HK-2 (cell line): ENCODE data around the gene KRTAP5-6.
"Not testable (repeated sequence)": the region's sequence is repeated elsewhere in the genome, so short reads cannot be mapped to it uniquely, and the experiment has no call there.

Experiments used
- DNase-seq: peaks from one replicate; pipeline ENCODE4 v3.0.0-alpha.2; 2018; ENCODE audit not compliant: unreplicated experiment

The KRTAP5-6 gene

GRCh38 chr11:1683904-1684572, 13.0 kb upstream of the KRTAP5-6 start:
- DNase-seq, result not testable (repeated sequence)

DNA sequence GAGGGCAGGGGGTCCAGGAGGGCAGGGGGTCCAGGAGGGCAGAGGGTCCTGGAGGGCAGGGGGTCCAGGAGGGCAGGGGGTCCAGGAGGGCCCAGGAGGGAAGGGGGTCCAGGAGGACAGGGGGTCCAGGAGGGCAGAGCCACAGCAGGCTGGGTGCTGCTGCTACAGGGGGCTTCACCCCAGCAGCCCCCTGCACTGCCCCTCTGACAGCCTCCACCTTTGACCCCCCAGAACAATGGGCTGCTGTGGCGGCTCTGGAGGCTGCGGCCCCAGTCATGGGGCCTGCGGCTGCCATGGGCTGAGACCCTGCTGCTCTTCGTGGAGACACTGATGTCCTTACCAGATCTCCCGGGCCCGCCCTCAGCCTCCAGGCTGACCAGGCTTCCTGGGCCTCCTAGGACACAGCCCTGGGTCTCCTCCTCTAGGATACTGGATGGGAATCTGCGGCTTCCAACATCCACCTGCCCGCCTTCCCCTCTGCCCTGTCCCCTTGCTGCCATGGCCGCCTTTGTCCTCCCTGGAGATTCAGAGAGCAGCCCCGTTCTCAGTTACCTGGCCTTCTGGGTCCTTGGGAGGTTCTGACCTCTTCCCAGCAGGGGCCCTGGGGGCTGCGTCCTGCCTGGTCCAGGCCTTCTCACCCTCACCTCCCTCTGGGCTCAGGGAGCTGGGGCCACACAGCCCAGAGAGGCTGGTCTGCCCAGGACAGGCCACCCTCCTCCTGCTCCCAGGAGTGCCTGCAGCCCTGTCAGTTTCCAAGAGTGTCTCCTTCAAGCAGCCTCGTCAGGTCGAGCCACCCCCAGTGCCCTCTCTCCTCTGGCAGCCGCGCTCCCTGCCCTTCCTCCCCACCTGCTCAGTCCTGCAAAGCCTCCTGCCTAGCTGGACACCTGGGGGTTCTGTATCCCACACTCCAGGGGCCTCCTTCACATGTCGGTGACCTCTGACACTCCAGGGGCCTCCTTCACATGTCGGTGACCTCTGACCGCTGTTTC, 11.8 kb upstream of the KRTAP5-6 start:
- not testable (repeated sequence) for DNase-seq

GRCh38 chr11:1686220-1686619, 10.8 kb upstream of the KRTAP5-6 start:
- DNase-seq, result not testable (repeated sequence)

- not testable (repeated sequence) for DNase-seq
Observed at GRCh38 chr11:1688336-1688947, 8.6 kb upstream of the KRTAP5-6 start.

- not testable (repeated sequence) for DNase-seq
Observed at GRCh38 chr11:1689250-1690166, 7.5 kb upstream of the KRTAP5-6 start.

GRCh38 chr11:1690167-1691025, 6.6 kb upstream of the KRTAP5-6 start:
- no peak for DNase-seq

DNA sequence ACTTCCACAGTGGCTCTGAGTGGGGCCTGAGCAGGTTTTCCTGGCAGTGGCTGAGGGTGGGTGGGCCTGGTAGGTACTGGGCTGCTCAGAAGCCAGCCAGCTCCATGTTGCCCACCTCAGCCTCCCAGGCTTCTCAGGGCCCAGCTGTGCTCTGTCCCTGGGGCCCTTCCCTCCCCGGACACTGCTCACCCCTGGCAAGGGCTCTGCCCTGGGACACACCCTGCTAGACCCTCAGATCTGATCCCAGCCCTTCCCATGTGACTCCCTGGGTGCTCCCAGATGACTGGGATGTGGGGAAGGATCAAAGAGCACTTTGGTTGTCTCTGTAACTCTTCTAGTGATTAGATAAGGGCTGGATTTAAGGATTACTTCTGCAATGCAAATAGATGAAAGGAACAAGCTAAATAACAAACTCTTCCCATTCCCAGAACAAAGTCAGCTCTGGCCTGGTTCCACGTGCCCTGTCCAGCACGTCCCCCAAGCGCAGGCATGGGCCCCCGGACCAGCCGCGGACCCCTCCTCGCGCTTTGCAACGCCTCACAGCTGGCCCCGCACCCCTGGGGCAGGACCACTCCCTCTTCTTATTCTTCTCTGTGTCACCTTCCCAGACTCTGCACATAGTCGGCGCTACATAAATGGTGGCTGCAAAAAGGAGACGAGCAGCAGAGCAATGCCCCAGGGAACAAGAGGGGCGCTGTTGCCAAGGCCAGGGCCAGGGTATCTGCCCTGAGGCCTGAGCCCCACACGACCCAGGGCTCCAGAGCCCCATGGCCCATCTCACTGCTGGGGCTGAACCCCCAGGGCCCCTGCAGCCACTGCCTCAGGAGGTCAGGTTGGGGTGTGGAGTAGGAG, 5.7 kb upstream of the KRTAP5-6 start:
- no peak for DNase-seq

GRCh38 chr11:1691878-1692707, 4.9 kb upstream of the KRTAP5-6 start:
- no peak for DNase-seq

DNA sequence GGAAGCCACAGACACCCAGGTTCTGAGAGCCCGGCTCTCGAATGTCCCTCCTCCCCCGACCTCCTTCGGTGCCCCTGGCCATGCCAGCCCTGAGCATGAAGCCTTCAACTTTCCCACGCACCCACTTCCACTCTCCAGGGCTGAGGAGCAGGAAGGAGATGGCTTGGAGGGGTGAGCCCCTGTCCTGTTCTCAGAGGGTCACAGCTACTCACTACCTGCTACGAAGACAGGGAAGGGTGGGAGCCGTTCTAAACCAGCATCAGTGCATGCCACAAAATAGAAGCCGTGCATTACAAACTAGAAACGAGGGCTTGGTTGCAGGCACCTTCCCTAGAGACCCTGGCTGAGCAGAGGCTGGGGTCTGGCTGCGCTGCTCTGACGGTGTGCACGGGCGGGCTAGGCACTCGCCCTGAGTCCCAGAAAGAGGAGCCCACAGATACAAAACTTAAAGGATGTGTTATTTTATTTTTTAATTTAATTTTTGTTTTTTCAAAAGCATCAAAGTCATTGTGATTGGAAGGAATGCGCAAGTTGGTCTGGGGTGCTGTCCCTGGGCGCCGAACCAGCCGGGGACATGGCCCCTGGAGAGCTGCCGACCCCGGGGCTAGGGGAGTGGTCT, 4.2 kb upstream of the KRTAP5-6 start:
- no peak for DNase-seq

DNA sequence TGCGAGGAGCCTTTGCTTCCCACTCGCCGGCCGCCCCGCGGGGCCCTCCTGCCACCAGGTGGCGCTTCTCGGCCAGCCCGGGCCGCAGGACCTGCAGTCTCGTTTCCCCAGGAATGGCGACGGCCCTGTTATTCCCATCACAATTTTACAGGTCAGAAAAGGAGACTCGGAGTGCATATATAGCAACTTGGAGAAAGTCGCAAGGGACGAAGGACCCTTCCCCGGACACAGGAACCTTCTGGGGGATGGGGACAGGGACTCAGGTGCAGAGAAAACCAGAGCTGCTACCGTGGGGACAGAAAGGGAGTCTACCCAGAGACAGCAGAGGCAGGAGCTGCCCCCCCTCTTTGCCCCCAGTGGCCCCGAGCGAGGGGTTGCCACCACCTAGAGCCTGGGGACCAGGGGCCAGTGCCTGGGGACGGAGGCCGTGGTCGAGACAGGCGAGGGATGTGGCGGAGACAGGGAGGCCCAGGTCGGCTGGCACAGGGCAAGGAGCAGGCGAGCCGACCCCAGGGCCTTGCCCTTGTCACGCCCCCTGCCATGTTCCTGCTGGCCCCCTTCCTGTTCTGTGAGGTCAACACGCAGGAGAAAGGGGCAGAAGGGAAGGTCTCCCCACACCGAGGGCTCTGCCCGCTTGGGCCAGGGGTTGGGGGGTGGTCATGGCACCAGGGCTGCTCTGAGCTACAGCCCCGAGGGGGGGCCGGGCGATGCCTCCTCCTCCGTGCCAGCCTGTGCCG, 3.5 kb upstream of the KRTAP5-6 start:
- DNase-seq, result peak; percentile 74

DNA sequence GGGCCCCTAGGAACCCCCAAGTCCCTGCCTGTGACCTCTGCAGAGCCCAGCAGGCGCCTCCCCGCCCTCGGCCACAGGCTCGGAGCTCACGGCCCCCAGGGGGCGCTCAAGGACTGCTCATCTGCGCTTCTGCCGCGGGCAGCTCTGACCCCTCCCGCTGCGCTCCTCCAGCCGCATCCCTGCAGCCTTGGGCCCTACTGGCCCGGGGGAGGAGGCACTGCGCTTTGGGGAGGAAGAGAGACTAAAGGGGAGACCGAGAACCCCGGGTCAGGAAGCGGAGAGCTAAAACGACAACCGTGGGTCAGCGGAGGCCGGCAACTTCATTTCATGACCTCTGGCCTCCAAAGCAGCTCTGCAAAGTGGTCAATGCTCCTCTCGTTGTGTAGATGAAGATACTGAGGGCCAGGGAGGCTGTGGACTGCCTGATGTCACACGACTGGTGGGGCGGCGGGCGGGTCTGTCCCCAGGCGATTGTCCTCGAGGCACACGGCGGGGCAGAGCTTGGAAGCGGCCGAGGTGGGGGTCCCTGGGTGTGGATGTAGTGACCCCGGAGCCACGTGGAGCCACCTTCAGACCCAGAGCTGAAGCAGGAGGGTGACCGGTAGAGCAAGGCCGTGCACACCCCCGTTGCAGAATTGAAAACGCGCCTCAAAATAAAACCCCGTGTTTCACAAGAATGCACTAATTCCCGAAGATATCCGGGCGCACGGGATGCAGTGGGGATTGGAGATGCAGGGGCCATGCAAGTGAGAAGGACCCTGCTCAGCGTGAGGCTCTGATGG, 2.7 kb upstream of the KRTAP5-6 start:
- peak; percentile 84 for DNase-seq

GRCh38 chr11:1694846-1695547, 2.0 kb upstream of the KRTAP5-6 start:
- DNase-seq, result no peak

DNA sequence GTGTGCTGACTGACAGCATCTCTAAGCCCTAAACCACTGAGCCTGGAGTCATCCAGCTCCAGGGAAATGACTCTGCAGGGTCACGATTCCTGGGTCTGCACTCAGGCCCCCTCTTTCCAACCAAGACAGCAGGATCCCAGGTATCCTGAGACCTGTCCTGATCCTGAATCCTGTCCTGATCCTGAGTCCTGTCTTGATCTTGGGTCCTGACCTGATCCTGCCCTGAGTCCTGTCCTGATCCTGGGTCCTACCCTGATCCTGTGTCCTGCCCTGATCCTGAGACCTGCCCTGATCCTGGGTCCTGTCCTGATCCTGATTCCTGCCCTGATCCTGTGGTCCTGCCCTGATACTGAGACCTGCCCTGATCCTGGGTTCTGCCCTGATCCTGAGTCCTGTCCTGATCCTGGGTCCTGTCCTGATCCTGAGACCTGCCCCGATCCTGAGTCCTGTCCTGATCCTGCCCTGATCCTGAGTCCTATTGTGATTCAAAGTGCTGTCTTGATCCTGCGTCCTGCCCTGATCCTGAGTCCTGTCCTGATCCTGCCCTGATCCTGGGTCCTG, 1.4 kb upstream of the KRTAP5-6 start:
- DNase-seq, result no peak

DNA sequence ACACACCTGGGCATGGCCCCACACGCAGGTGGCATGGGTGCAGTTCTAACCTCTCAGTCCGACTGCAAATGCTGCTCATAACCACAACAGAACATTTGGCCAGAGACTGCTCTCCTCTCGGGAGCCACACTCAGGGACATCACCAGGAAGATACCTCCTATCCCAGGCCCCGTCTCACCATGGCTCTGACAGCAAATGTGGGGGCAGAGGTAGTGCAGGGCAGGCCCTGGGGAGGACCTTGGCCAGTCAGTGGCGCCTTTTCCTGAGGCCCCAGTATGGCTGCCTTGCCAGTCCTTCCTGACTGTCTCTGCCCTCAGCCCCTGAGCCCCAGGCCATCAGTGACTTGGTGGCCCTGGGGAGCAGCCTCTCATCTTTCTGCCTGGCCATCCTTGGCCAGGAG, 2.8 kb downstream of the KRTAP5-6 start:
- DNase-seq, result no peak

DNA sequence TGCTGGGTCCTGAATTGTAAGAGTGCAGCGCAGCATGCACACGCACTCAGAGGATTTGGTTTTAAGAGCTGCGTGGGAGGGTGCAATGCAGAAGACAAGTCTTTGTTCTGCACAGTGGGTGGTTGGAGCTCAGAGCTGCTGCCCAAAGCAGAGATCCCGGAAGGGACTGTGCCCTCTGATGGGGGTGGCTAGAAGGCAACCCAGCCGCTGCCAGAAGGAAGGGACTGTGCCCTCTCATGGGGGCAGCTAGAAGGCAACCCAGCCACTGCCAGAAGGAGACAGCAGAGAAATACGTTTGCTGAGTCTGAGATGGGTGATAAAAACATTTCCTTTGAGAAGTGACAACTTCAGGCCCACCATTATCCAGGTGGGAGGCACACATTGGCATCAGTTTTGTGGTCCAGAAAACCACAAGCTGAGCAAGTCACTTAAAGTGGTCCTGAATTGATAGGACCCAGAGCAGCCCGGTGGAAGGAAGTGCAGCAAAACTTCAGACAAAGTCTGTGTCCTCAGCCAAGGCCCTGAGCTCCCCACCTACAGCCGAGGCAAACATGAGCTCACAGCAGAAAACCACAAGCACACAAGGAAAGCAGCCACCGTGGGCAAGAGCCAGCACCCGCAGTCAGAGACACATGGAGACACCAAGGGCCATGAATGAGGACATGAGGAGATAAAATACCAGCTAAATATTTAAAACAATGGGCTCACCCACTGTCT, 4.3 kb downstream of the KRTAP5-6 start:
- no peak for DNase-seq
